ENCODE results near the gene EVC.

DNA sequence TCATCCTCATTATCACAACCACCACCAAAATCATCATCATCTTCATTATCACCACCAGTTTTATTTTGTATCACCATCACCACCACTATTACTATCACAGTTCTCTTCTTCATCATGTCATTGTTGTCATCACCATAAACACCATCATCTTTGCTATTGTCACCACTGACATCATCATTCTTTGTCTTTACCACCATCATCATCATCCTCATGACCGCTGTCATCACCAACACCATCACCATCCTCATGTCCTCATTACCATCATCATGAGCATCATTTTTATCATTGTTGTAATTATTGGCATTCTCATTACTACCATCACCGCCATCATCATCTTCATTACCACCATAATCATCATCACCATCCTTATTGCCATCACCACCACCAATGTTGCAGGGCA lies 31.4 kb downstream of the EVC start:
- TF ChIP-seq, protein P1, sequence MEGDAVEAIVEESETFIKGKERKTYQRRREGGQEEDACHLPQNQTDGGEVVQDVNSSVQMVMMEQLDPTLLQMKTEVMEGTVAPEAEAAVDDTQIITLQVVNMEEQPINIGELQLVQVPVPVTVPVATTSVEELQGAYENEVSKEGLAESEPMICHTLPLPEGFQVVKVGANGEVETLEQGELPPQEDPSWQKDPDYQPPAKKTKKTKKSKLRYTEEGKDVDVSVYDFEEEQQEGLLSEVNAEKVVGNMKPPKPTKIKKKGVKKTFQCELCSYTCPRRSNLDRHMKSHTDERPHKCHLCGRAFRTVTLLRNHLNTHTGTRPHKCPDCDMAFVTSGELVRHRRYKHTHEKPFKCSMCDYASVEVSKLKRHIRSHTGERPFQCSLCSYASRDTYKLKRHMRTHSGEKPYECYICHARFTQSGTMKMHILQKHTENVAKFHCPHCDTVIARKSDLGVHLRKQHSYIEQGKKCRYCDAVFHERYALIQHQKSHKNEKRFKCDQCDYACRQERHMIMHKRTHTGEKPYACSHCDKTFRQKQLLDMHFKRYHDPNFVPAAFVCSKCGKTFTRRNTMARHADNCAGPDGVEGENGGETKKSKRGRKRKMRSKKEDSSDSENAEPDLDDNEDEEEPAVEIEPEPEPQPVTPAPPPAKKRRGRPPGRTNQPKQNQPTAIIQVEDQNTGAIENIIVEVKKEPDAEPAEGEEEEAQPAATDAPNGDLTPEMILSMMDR (conservative IDR thresholded peaks at IDR 0.05 in 1 of 2, IDR thresholded peaks at IDR 0.05 in 1 of 2; ENCODE audit: low read depth in 1 of 2, low read length in 2 of 2), result no peak
- TF ChIP-seq EZH2 (IDR thresholded peaks at IDR 0.05; ENCODE audit: low read length, missing control alignments), result no peak

Measured in fibroblast of lung (primary cell).